ENCODE results near the gene TNFAIP1. TPM values are rescaled to one million over a fixed set of nuclear protein-coding genes. Genes with fewer than 3 reads are reported as not detected.
"Not testable (repeated sequence)": the region's sequence is repeated elsewhere in the genome, so short reads cannot be mapped to it uniquely, and the experiment has no call there.

The TNFAIP1 gene, protein sequence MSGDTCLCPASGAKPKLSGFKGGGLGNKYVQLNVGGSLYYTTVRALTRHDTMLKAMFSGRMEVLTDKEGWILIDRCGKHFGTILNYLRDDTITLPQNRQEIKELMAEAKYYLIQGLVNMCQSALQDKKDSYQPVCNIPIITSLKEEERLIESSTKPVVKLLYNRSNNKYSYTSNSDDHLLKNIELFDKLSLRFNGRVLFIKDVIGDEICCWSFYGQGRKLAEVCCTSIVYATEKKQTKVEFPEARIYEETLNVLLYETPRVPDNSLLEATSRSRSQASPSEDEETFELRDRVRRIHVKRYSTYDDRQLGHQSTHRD
- 28.1 and 34.6 TPM in 2 replicates for total RNA-seq (2014; rRNA removed; shearing (Covaris generic))

DNA sequence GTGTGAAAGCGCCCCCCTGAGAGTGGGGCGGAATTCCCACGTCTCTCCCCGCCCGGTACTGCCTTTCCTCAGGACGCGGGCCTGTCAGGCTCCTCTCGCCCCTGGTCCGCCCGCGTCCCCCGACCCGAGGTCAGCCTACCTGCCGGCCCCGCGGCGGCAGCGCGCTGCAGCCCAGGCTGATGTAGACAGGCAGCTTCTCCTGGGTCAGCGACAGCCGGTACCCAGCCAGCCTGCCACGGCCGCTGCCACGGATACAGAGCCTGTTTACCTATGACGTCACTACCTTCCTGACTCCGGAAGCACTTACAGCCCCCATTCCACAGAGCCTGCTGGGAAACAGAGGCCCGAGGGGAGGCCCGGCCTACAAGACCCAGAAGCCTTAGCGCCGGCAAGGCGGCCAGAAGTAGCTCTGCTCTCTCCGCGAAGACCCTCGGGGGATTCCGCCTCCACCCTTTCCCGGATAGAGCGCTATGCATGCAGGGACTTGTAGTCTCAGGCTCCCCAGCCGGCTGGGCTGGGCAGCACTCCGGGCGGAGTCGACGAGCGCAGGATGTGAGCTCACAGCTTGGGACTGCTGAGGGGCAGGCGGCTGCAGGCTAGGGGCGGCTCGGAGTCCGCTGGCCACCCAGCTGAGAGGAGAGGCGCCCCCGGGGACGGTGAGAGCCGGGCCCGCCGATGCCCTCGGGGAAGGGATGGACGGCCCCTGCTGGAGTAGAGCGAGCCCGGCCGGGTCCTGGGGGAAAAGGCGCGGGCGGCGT lies at the start of gene TNFAIP1, which contains the start of gene IFT20:
Gene TNFAIP1 (plus strand): TSS at position 561 of the 758 bp plus-strand sequence. CDS start 3,761 bp downstream, outside the sequence.
Gene IFT20 (minus strand): TSS at position 272 of the 758 bp plus-strand sequence. CDS start 3,487 bp downstream, outside the sequence.
- DNase-seq = peak; percentile 100
- Histone ChIP-seq H3K9me3 (replicated peaks) (no peaks in the 10 kb centered on the region), H3K27ac (peak within 1 kb of the TSS; percentile 65), H3K36me3 (peaks cover 3% of the 10 kb centered on the region; the same call in 1 of the 2 replicates), H3K27me3 (no peaks in the 10 kb centered on the region), H3K4me1 (peaks cover 8% of the 10 kb centered on the region; the same call in 1 of the 2 replicates), H3K4me3 (peak within 1 kb of the TSS; percentile 77)

DNA sequence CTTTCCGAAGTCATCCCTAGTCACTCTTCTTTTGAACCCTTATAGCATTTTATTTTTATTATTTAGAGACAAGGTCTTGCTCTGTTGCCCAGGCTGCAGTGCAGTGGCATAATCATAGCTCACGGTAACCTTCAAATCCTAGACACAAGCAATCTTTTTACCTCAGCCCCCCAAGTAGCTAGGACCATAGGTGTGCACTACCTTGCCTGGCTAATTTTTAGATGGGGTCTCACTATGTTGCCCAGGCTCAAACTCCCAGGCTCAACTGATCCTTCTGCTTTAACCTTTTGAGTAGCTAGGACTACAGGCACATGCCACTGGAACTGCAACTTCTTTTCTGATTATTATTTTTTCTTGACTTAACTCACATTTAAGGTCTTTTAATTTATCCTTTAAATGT lies 49.6 kb upstream of the TNFAIP1 start:
- Histone ChIP-seq H3K27ac (peak overlapping the region; percentile 38; the same call in 1 of the 2 replicates), H3K27me3 (no peaks in the 10 kb centered on the region), H3K36me3 (no peaks in the 10 kb centered on the region), H3K4me1 (peaks cover 25% of the 10 kb centered on the region), H3K4me3 (no peak overlapping the region), H3K9me3 (replicated peaks) (no peaks in the 10 kb centered on the region)
- no peak for DNase-seq

DNA sequence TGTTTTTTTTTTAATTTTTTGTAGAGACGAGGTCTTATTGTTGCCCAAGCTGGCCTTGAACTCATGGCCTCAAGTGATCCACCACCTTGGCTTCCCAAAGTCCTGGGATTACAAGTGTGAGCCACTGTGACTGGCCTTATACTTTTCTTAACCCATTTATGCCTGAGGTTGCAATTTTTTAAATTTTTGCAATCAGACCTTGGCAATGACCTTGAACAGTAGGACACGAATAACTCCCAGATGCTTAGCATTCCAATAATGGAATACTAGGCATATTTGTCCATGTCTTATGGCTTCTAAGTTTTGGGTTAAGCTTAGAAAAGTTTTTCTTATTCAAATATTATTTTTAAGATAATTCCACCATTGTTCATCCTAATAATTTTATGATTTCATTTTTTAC lies 44.9 kb upstream of the TNFAIP1 start:
- Histone ChIP-seq H3K9me3 (replicated peaks) (no peaks in the 10 kb centered on the region), H3K4me1 (peaks cover 3% of the 10 kb centered on the region; the same call in 1 of the 2 replicates), H3K27ac (no peak overlapping the region), H3K4me3 (no peak overlapping the region), H3K27me3 (no peaks in the 10 kb centered on the region), H3K36me3 (no peaks in the 10 kb centered on the region)
- no peak for DNase-seq

DNA sequence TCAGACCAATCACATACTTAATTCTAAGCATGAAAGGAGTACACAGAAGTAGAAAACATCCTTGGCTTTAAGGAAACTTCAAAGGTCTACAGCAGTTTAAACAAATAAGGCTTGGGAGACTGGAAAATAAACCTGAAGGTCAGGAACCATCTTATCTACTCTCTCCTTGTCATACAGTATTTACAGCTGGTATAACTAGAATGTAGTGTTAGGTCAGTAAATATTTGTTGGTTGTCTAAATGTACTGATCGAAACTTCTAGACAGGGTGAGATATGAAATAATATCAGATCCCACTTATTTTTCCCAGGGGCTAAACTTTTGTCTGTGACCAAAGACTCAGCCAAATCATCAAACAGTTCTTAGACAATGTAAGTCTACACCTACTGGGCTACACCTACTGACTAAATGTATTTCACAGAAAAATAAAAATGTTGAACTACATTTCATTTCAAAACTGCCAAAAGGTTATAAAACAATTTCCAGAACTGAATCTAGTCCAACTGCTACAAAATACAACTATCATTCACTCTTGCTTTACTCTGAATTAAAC lies 43.7 kb upstream of the TNFAIP1 start:
- H3K4me3 ChIP-seq = no peak overlapping the region
- no peaks in the 10 kb centered on the region for H3K27me3 ChIP-seq
- DNase-seq = no peak
- H3K4me1 ChIP-seq = no peaks in the 10 kb centered on the region
- H3K9me3 ChIP-seq (replicated peaks) = no peaks in the 10 kb centered on the region
- no peaks in the 10 kb centered on the region for H3K36me3 ChIP-seq
- H3K27ac ChIP-seq = no peak overlapping the region

DNA sequence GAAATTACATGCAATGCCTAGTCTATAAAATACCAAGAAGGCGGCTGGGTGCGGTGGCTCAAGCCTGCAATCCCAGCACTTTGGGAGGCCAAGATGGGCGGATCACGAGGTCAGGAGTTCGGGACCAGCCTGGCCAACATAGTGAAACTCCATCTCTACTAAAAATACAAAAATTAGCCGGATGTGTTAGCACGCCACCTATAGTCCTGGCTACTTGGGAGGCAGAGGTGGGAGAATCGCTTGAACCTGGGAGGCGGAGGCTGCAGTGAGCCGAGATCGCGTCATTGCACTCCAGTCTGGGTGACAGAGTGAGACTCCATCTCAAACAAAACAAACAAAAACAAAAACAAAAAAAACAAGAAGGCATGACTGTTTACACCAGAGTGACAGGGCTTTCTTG lies 42.7 kb upstream of the TNFAIP1 start:
- not testable (repeated sequence) for H3K4me1 ChIP-seq; H3K36me3 ChIP-seq; DNase-seq; H3K27ac ChIP-seq; H3K9me3 ChIP-seq (replicated peaks); H3K27me3 ChIP-seq; H3K4me3 ChIP-seq

DNA sequence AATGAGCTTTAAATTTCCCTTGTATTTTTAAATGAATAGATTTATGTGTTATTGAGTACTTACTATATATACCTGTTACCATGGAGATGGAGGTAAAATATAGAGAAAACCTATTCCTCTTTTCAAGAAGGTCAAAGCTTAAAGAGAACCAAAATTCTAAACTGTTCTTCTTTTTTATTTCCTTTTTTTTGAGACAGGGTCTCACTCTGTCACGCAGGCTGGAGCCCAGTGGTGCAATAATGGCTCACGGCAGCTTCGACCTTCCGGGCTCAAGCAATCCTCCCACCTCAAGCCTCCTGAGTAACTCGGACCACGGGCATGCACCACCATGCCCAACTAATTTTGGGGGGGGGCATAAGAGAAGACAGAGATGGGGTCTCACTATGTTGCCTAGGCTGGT lies 41.6 kb upstream of the TNFAIP1 start:
- Histone ChIP-seq H3K36me3 (no peaks in the 10 kb centered on the region), H3K27me3 (no peaks in the 10 kb centered on the region), H3K4me1 (no peaks in the 10 kb centered on the region), H3K4me3 (no peak overlapping the region), H3K9me3 (replicated peaks) (no peaks in the 10 kb centered on the region), H3K27ac (no peak overlapping the region)
- no peak for DNase-seq

DNA sequence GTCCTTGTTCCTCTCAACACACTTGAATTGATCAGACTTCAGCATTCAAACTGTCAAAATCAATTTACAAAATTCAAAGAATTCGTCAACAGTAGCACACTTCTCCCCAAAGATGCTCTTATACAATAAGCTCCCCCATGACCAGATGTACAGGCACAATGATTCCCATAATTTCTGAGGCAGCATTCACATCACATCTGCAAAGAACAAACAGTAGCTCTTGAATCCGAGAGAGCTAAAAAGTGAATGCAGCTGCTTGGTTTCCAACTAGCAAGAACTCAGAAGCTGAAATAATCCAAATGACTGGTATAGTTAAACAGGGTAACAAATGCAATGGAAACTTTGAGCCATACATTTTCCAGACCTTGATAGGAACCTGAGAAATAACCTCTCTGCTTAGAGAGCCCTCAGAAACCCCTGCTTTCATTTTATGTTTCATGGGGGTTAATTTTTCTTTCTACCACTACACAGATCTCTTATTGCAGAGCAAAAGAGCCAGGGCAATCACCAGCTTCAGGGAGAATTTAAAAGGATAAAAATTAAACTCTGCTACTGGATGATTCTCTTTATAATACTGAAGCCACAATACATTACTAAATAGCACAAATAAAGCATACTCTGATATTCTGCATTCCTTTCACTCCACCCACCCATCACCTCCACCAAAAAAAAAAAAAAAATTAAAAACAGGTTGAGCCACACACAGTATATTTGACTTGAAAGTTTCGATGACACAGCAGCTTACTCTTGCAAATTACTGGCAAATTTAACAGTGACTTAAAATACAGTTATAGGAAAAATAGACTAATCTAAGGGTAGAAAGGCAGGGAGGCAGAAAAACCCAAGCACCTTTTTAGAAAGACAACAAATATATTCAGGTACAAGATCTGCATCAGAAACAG lies 39.6 kb upstream of the TNFAIP1 start:
- Histone ChIP-seq H3K9me3 (replicated peaks) (no peaks in the 10 kb centered on the region), H3K36me3 (no peaks in the 10 kb centered on the region)
- DNase-seq = no peak

DNA sequence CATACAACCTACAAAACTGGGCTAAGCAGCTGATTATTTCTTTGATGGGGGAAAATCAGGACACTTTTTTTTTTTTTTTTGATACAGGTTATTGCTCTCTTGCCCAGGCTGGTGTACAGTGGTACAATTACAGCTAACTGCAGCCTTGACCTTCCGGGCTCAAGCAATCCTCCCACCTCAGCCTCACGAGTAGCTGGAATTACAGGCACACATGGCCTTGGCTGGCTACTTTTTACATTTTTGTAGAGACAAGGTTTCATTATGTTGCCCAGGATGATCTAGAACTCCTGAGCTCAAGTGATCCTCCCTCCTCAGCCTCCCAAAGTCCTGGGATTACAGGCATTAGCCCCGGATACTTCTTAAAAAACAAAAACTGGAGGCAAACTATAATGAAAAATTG lies 37.1 kb upstream of the TNFAIP1 start:
- no peak overlapping the region for H3K27ac ChIP-seq

More for the DNA sequence above, 39.6 kb upstream of the TNFAIP1 start:
- no peak overlapping the region for H3K4me3 ChIP-seq
- H3K4me1 ChIP-seq = no peaks in the 10 kb centered on the region
- no peaks in the 10 kb centered on the region for H3K27me3 ChIP-seq
- no peak overlapping the region for H3K27ac ChIP-seq

DNA sequence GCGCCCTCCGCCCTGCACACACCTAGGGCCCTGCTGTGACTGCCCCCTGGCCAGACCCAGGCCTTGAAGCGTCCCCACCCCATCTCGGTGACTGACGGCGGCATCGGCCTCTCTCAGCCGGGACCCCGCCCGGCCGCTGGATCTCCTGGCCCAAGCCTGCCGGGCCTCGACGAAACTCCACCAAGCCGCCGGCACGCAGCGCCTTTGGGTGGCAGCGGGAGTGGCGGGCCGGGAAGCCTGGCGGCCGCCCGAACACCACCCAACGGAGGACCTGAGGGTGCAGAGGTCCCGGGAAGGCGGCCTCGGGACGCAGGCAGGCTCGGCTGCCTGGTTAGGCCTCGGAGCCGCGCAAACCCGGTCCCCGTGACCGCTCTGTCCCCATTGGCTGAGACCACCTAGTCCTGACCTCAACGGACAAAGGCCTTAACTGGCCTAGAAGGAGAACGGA lies 28.6 kb upstream of the TNFAIP1 start:
- no peaks in the 10 kb centered on the region for H3K27me3 ChIP-seq
- DNase-seq = no peak
- H3K4me3 ChIP-seq = no peak overlapping the region
- no peak overlapping the region for H3K27ac ChIP-seq
- no peaks in the 10 kb centered on the region for H3K4me1 ChIP-seq
- H3K36me3 ChIP-seq = no peaks in the 10 kb centered on the region
- no peaks in the 10 kb centered on the region for H3K9me3 ChIP-seq (replicated peaks)

More for the DNA sequence above, 37.1 kb upstream of the TNFAIP1 start:
- Histone ChIP-seq H3K9me3 (replicated peaks) (no peaks in the 10 kb centered on the region), H3K4me3 (no peak overlapping the region), H3K27me3 (no peaks in the 10 kb centered on the region), H3K36me3 (no peaks in the 10 kb centered on the region), H3K4me1 (no peaks in the 10 kb centered on the region)
- DNase-seq = no peak

DNA sequence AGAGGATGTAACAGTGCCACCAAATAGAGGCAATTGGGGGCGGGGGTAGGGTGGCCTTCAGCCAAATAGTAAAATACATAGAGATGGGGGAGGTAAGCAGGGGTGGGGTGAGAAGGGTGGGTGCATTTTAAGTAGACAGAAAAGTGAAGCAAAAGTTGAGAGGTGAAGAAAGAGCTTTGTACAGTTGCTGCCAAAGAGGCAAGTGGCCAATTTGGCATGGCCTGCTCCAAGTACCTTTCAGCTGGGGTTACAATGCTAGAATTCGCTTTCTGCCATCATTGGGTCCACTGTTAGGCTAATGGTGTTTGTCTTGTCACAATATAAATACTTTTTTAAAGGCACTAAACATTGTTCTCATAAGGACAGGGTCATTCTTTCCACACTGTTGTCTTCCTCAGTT lies 21.7 kb upstream of the TNFAIP1 start:
- no peak overlapping the region for H3K4me3 ChIP-seq
- no peaks in the 10 kb centered on the region for H3K36me3 ChIP-seq
- H3K27ac ChIP-seq = no peak overlapping the region
- peaks cover 5% of the 10 kb centered on the region; the same call in 1 of the 2 replicates for H3K4me1 ChIP-seq
- H3K9me3 ChIP-seq (replicated peaks) = no peaks in the 10 kb centered on the region
- no peak for DNase-seq
- H3K27me3 ChIP-seq = no peaks in the 10 kb centered on the region

DNA sequence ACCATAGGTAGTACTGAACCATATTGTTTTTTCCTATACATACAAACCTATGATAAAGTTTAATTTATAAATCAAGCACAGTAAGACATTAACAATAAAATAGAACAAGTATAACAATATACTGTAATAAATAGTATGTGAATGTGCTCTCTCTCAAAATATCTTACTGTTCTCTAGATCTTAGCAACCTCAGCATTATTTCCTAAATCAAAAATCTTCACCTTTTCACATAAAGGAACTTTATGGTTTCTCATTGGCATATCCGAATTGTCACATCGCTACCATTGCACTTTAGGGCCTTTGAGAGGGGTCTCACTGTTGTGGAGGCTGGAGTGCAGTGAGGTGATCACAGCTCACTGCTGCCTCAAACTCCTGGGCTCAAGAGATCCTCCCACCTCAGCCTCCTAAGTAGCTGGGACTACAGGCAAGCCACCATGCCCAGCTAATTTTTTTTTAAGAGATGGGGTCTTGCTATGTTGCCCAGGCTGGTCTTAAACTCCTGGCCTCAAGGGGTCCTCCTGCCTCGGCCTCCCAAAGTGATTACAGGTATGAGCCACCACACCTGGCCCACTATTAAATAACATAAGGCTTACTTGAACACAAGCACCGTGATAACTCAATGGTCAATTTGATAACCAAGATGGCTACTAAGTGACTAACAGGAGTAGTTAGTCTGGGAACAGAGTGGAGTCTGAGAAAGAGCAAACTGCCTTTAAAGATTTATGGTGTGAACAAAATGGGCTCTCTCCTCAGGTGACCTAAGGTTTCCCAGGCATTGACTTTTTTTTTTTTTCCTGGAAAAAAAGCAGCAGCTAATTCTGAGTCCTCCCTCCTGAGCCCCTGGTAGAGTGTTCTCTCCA lies 19.5 kb upstream of the TNFAIP1 start:
- Histone ChIP-seq H3K27ac (no peak overlapping the region), H3K27me3 (no peaks in the 10 kb centered on the region), H3K9me3 (replicated peaks) (no peaks in the 10 kb centered on the region), H3K4me3 (no peak overlapping the region), H3K36me3 (peaks cover 5% of the 10 kb centered on the region; the same call in 1 of the 2 replicates), H3K4me1 (peaks cover 14% of the 10 kb centered on the region; the same call in 1 of the 2 replicates)
- no peak for DNase-seq

DNA sequence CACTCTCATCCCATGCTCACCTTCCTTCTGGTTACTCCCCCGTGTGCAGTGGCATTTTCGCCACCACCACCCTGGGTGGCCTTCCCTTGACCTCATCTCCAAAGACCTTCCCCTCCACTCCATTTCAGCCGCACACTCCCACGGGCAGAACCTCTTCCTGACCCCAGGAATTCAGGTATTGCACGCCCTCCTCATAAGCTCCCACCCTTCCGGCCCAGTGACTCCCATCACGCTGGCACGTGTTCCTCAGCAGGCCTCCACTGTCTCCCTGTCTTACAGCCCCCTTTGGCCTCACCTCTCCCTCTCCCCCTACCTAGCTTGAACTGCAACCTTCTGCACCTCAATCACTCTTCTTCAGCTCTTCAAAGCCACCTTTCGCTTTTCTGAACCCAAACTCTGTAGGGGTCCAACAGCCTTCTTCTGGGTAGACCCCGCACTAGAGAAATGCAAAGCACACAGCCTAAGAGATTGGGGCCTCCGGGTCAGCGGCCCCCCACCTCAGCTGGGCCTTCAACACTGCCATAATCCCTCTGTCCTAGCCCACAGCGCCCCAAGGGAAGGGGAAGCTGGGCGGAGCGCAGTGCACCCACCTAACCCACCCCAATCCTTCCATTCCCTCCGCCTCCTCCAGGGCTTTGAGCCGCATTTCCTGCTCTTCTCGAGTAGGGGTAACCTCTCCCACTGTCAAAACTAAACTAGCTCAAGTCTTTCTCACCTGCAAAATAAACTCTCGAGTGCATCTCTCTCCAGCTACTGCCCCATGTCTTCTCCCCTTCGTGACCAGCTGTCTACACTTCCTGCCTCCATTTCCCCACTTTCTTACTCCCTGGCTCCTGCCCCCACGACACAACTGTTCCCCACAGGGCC lies 18.2 kb upstream of the TNFAIP1 start:
- DNase-seq = no peak
- peak overlapping the region; percentile 72 for H3K4me3 ChIP-seq
- H3K36me3 ChIP-seq = peaks cover 12% of the 10 kb centered on the region
- no peaks in the 10 kb centered on the region for H3K27me3 ChIP-seq
- no peaks in the 10 kb centered on the region for H3K9me3 ChIP-seq (replicated peaks)
- H3K27ac ChIP-seq = no peak overlapping the region; the same call in 1 of the 2 replicates
- peaks cover 19% of the 10 kb centered on the region; the same call in 1 of the 2 replicates for H3K4me1 ChIP-seq

All from SJCRH30 (cell line).